Ureter (tissue), 1 donor: ENCODE results near the gene LLGL2. TPM values are rescaled to one million over a fixed set of nuclear protein-coding genes. Genes with fewer than 3 reads are reported as not detected.

Experiments used
- DNase-seq: peaks from one replicate; pipeline ENCODE4 v3.0.0-alpha.2; 2020; ENCODE audit warnings: low spot score
- total RNA-seq: library from RNA; stranded (reverse); gene quantifications from one replicate; pipeline ENCODE4 v1.2.4, GENCODE V29; 2023
- donor health status: DM: yes; HTN: yes; CAD: no.

The LLGL2 gene
- total RNA-seq, 1 donor from 2014 or later: 94.0 TPM

DNA sequence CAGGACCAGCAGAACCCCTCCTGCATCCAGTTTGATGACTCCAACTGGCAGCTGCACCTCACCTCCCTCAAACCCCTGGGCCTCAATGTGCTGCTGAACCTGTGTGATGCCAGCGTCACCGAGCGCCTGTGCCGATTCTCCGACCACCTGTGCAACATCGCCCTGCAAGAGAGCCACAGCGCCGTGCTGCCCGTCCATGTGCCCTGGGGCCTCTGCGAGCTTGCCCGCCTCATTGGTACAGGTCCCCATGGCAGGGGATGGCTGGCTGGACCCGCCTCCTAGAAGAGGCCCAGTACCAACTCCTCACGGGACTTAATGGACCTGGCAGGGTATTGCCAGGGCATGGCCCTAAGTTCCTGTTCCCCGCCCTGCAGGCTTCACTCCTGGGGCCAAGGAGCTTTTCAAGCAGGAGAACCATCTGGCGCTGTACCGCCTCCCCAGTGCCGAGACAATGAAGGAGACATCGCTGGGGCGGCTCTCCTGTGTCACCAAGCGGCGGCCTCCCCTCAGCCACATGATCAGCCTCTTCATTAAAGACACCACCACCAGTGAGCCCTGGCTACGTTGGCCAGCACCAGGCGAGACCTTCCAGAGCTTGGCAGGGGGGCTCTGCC lies 32.8 kb upstream of the LLGL2 start:
- no peak for DNase-seq

DNA sequence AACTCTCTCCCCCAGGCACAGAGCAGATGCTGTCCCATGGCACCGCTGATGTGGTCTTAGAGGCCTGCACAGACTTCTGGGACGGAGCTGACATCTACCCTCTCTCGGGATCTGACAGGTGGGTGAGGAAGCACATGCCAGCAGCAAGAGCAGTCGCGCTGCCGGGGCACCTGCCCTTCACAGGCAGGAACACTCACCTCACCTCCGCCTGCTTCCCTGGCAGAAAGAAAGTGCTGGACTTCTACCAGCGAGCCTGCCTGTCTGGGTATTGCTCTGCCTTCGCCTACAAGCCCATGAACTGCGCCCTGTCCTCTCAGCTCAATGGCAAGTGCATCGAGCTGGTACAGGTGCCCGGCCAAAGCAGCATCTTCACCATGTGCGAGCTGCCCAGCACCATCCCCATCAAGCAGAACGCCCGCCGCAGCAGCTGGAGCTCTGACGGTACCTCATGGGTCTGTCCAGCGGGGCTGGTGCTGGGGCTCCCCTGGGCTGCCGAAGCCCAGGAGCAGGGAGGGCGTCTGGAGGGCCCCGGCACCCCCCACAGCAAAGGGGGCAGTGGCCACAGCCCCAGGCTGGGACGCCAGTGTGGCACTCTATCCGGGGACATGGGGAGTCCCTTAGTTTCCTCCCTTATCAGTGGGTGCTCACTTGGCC lies 31.9 kb upstream of the LLGL2 start:
- no peak for DNase-seq

DNA sequence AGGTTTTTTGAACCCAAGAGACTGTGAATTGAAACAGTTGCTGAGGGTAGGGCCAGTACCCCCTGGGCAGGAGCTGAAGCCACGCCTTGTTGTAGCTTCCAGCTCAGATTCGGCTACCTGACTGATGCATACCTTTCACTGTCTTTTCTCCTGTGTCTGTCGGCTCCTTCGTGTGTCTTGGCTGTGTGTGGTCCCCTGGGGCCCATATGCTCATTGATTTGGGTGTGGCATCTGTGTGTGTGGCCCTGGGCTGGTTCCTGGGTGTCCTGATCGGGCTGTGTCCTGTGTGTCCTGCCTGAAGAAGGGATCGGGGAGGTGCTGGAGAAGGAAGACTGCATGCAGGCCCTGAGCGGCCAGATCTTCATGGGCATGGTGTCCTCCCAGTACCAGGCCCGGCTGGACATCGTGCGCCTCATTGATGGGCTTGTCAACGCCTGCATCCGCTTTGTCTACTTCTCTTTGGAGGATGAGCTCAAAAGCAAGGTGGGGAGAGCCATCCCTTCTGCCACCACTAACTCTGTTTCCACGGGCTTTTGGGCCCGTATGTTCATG lies 31.1 kb upstream of the LLGL2 start:
- DNase-seq: no peak

DNA sequence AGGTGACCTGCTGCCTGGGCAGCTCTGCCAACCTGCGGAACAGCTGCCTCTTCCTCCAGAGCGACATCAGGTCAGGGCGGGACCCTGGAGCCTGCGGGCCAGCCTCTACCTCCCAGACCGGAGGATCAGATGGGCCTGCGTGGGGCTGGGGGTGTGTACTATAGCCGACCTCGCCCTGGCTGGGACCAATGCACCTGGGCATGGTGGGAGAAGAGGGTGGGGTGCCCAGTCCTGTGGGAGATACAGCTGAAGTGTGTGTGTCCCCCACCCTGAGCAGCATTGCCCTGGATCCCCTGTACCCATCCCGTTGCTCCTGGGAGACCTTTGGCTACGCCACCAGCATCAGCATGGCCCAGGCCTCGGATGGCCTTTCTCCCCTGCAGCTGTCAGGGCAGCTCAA lies 29.5 kb upstream of the LLGL2 start:
- DNase-seq: no peak

GRCh38 chr17:75498039-75498725 lies 27.3 kb upstream of the LLGL2 start:
- no peak for DNase-seq

DNA sequence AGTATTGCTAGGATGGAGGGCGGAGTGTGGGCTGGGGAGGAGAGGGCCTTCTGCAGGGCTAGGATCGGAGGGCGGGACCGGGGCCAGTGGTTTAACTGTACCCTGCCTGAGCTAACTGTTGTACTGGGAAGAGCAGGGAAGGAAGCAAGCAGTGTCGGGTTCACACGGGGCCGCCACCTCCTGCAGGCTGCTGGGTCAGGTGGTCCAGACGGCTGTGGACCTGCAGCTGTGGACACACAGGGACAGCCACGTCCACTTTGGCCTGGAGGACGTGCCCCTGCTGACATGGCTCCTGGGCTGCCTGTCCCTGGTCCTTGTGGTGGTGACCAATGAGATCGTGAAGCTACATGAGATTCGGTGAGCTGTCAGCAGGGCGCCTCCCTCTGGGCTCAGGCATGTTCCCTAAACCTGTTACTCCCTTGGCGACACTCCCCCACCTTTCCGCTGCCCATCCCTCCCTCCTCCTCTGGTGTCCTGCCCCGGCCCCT lies 26.7 kb upstream of the LLGL2 start:
- DNase-seq: no peak

- DNase-seq: no peak
Measured at GRCh38 chr17:75499313-75500022, 26.0 kb upstream of the LLGL2 start.

DNA sequence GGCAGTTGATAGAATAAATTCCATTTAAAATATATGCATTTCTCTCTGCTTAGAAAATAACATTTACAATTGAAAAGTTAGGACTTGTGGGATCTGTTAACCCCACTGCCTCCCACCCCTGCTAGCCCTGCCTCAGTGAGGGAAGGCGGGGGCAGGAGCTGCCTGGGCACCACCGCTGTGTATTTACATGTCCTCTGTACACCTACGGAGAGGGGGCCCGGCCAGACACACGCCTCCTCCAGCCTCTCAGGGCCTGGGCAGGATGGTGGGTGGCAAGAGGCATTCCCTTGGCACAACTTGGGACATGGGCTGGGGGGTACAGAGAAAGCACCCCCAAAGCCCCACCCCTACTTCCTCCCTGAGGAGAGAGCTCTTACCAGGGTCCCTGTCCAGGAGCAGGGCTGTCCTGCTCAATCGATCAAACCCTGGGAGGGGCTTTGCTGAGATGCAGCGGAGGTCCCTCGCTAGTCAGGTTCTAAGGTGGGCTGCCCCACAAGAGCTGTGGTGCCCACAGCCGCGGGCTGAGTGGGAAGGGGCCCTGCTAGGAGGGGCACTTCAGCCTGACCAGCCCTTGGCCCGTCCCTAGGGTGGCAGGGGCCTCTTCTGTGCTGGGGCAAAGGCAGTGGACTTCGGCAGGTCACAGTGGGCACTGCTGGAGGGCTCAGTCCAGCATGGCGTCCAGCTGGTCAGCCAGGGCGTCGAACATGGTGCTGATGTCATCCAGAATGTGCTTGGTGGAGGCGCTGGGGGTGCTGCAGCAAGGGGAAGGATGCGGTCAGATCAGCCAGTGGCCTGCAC lies 24.9 kb upstream of the LLGL2 start:
- no peak for DNase-seq

DNA sequence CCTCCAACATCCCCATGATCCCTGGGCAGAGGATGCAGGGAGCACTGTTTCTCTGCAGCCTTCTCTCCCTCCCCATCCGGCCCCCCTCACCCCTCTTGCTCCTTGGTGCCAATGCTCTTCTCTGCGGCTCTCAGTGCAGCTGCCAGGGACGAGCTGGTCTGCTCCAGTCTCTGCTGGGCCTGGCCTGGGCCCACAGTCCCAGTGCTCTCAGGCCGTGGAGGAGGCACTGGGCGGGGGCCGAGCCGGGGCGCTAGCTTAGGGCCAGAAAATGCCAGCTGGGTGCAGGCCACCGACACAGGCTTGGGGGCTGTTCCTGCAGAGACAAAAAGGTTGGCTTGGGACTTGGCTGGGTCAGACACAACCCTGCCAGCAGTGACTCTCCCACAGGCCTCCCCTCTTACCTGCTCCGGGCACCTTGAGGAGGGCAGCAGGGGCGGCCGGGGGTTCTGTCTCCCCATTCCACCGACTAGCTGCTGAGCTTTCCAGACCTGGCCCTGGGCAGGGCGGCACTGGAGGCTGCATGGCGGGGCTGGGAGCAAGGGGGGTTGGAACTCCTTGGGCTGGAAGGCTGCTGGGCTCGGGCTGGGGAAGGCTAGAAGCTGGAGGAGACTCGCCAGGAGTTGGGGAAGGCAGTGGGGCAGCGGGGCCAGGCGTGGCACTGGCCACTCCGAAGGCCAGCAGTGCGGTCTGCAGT lies 24.0 kb upstream of the LLGL2 start:
- DNase-seq: no peak

GRCh38 chr17:75502072-75502720 lies 23.3 kb upstream of the LLGL2 start:
- DNase-seq: no peak

GRCh38 chr17:75502721-75503329 lies 22.7 kb upstream of the LLGL2 start:
- no peak for DNase-seq

GRCh38 chr17:75503337-75503950 lies 22.1 kb upstream of the LLGL2 start:
- no peak for DNase-seq

- DNase-seq: no peak
Measured at GRCh38 chr17:75503976-75504346, 21.5 kb upstream of the LLGL2 start.

GRCh38 chr17:75504347-75505151 lies 20.9 kb upstream of the LLGL2 start:
- DNase-seq: no peak

- DNase-seq: no peak
Measured at GRCh38 chr17:75505152-75505409, 20.4 kb upstream of the LLGL2 start.

GRCh38 chr17:75505640-75506039 lies 19.9 kb upstream of the LLGL2 start:
- no peak for DNase-seq

- no peak for DNase-seq
Measured at GRCh38 chr17:75506134-75506533, 19.4 kb upstream of the LLGL2 start.

GRCh38 chr17:75506888-75507287 lies 18.6 kb upstream of the LLGL2 start:
- DNase-seq: no peak
